Osteoblast (primary cell): ENCODE data around the gene HYAL2. TPM values are rescaled to one million over a fixed set of nuclear protein-coding genes. Genes with fewer than 3 reads are reported as not detected.

Experiments
- DNase-seq: peaks from one replicate; pipeline ENCODE4 v3.0.0; 2011; ENCODE audit warnings: low spot score, mixed read lengths; ENCODE audit not compliant: insufficient read length; ENCODE audit errors: missing footprints
- H2AFZ ChIP-seq: 2 replicates; pipeline ENCODE4 v1.6.0; 2011; ENCODE audit warnings: mild to moderate bottlenecking, low read length
- H3K27ac ChIP-seq: 2 replicates; pipeline ENCODE4 v1.5.1; 2011; ENCODE audit warnings: mild to moderate bottlenecking, low read depth, low read length, moderate library complexity
- H3K27me3 ChIP-seq: 2 replicates; pipeline ENCODE4 v1.6.0; 2012; ENCODE audit warnings: mild to moderate bottlenecking, control low read depth, inconsistent platforms, low read length, moderate library complexity; ENCODE audit not compliant: insufficient read depth
- H3K36me3 ChIP-seq: 2 replicates; pipeline ENCODE4 v1.5.1; 2011; ENCODE audit warnings: mild to moderate bottlenecking, low read length, control low read depth, moderate library complexity; ENCODE audit not compliant: insufficient read depth
- H3K4me1 ChIP-seq: 2 replicates; pipeline ENCODE4 v1.5.1; 2011; ENCODE audit warnings: mild to moderate bottlenecking, low read length, control low read depth, moderate library complexity; ENCODE audit not compliant: insufficient read depth
- H3K4me2 ChIP-seq: 2 replicates; pipeline ENCODE4 v1.6.0; 2011; ENCODE audit warnings: mild to moderate bottlenecking, low read length; ENCODE audit not compliant: insufficient read depth
- H3K4me3 ChIP-seq: fragments of 200-600 bp; sonication (generic); 3 replicates; pipeline ENCODE4 v1.5.1; 2012; ENCODE audit warnings: mild to moderate bottlenecking, low read length, inconsistent platforms; ENCODE audit not compliant: insufficient read depth
- H3K79me2 ChIP-seq: 2 replicates; pipeline ENCODE4 v1.6.0; 2012; ENCODE audit warnings: mild to moderate bottlenecking, low read length, control low read depth, inconsistent platforms; ENCODE audit not compliant: insufficient read depth
- H3K9me3 ChIP-seq: 2 replicates; pipeline ENCODE4 v1.5.1; 2011; ENCODE audit warnings: low read depth, low read length, control low read depth
- H4K20me1 ChIP-seq: 2 replicates; pipeline ENCODE4 v1.6.0; 2012; ENCODE audit warnings: mild to moderate bottlenecking, low read length, control low read depth; ENCODE audit not compliant: insufficient read depth
- CTCF ChIP-seq: IDR thresholded peaks from 2 replicates; pipeline ENCODE4 v1.5.1; 2011; ENCODE audit warnings: mild to moderate bottlenecking, low read depth, low read length, moderate library complexity; ENCODE audit errors: extremely low read depth
- total RNA-seq: library from RNA; depleted of rRNA; stranded (reverse); fragments of >200 nt; gene quantifications from 2 replicates; pipeline ENCODE4 v1.2.3, GENCODE V29; 2012

The HYAL2 gene
- total RNA-seq, 1 donor, result 32.9 TPM

- Histone ChIP-seq H3K27me3 (no peaks in the 10 kb centered on the region), H3K9me3 (no peaks in the 10 kb centered on the region), H4K20me1 (no peaks in the 10 kb centered on the region), H3K27ac (peak overlapping the region; percentile 10), H3K79me2 (no peaks in the 10 kb centered on the region), H2AFZ (no peak overlapping the region), H3K4me2 (peak overlapping the region; percentile 67), H3K4me3 (peak overlapping the region; percentile 59), H3K4me1 (peaks cover 36% of the 10 kb centered on the region), H3K36me3 (no peaks in the 10 kb centered on the region)
- DNase-seq, result peak; percentile 97
- TF ChIP-seq CTCF, result no peak
Observed at GRCh38 chr3:50269977-50270413, 52.5 kb downstream of the HYAL2 start.

- H3K36me3 ChIP-seq, result no peaks in the 10 kb centered on the region
- no peak overlapping the region for H2AFZ ChIP-seq
- TF ChIP-seq CTCF, result no peak
- H3K4me3 ChIP-seq, result peak overlapping the region; percentile 59
- no peaks in the 10 kb centered on the region for H4K20me1 ChIP-seq
- no peaks in the 10 kb centered on the region for H3K27me3 ChIP-seq
- no peak for DNase-seq
- no peaks in the 10 kb centered on the region for H3K9me3 ChIP-seq
- peak overlapping the region; percentile 2 for H3K27ac ChIP-seq
- H3K79me2 ChIP-seq, result no peaks in the 10 kb centered on the region
- H3K4me1 ChIP-seq, result peaks cover 37% of the 10 kb centered on the region
- peak overlapping the region; percentile 67 for H3K4me2 ChIP-seq
Observed at GRCh38 chr3:50269460-50269859, 53.1 kb downstream of the HYAL2 start.

- H3K27me3 ChIP-seq, result no peaks in the 10 kb centered on the region
- H3K79me2 ChIP-seq, result no peaks in the 10 kb centered on the region
- H3K4me2 ChIP-seq, result peak within 1 kb of the TSS; percentile 67
- peak; percentile 97 for DNase-seq
- no peaks in the 10 kb centered on the region for H3K9me3 ChIP-seq
- peak within 1 kb of the TSS; percentile 59 for H3K4me3 ChIP-seq
- no peak within 1 kb of the TSS for H2AFZ ChIP-seq
- TF ChIP-seq CTCF, result no peak
- no peaks in the 10 kb centered on the region for H3K36me3 ChIP-seq
- peaks cover 43% of the 10 kb centered on the region for H3K4me1 ChIP-seq
- H3K27ac ChIP-seq, result peak within 1 kb of the TSS; percentile 2
- no peaks in the 10 kb centered on the region for H4K20me1 ChIP-seq
Observed at GRCh38 chr3:50268703-50269451, 53.7 kb downstream of the HYAL2 start, which contains the start of gene SEMA3B. Gene SEMA3B (plus strand): TSS chr3:50269147. CDS start chr3:50269241, 94 bp downstream.

GRCh38 chr3:50268276-50268675, 54.3 kb downstream of the HYAL2 start:
- Histone ChIP-seq H3K4me1 (peaks cover 47% of the 10 kb centered on the region), H3K4me3 (no peak overlapping the region), H3K4me2 (peak overlapping the region; percentile 67), H3K36me3 (no peaks in the 10 kb centered on the region), H3K27ac (no peak overlapping the region), H4K20me1 (no peaks in the 10 kb centered on the region), H3K79me2 (no peaks in the 10 kb centered on the region), H3K27me3 (no peaks in the 10 kb centered on the region), H3K9me3 (no peaks in the 10 kb centered on the region), H2AFZ (no peak overlapping the region)
- no peak for DNase-seq
- no peak for TF ChIP-seq CTCF
